GM18907 (cell line): ENCODE measurements around the gene IL1RL2.

Experiments
- ATAC-seq: cut with Tn5 transposase; IDR thresholded peaks from one replicate; pipeline ENCODE4 v1.9.1; 2021; ENCODE audit warnings: mild to moderate bottlenecking, moderate library complexity; ENCODE audit not compliant: unreplicated experiment

Gene IL1RL2

DNA sequence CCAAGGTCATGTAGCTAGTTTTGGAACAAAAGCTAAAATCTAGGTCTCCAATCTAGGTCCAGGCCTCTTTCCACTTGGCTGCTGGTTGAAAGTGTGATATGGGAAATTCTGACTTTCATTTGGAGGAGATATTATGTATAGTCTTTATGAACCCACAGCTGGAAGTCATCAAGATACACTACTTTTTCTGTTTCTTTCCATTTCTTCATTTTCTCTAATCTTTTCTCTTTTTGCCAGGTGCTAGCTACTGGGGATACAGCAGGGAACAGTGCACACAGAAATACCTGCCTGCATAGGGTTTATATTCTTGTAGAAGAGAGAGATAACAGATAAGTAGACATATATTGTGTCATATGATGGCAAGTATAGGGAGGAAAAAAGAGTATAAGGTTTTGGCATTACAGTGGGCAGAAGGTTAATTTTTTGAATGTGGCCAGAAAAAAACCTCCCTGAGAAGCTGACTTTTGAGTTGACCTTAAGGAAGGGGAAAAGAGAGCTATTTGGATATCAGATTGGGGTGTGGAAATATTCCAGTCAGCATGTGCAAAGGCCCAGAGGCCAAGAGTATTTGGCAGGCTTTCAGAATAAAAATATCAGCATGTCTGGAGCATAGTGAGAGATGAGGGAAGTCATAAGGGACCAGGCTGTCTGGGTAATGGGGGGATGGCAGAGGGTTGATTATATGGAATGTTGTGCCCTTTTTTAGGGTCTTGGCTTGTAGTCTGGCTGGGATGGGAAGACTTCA is 28.6 kb upstream of the IL1RL2 start:
- ATAC-seq: no peak

DNA sequence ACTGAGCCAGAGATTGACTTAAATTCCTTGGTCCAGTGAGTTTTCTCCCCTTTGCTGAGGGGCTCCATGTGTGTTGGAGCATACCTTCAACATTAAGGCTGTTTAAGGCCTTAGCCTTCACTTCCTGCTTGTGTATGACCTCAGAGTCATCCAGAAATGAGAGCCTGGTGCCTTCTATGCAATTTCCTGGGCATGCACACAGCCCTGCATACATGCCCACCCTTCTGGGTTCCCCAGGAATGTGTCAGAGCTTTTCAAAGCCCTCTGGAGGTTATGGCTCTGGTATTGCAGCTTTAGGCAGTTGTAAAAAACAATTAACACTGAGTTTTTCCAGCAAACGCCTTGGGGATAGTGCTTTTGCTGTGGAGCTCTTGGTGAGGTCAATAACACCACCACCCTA is 27.5 kb upstream of the IL1RL2 start:
- no peak for ATAC-seq

DNA sequence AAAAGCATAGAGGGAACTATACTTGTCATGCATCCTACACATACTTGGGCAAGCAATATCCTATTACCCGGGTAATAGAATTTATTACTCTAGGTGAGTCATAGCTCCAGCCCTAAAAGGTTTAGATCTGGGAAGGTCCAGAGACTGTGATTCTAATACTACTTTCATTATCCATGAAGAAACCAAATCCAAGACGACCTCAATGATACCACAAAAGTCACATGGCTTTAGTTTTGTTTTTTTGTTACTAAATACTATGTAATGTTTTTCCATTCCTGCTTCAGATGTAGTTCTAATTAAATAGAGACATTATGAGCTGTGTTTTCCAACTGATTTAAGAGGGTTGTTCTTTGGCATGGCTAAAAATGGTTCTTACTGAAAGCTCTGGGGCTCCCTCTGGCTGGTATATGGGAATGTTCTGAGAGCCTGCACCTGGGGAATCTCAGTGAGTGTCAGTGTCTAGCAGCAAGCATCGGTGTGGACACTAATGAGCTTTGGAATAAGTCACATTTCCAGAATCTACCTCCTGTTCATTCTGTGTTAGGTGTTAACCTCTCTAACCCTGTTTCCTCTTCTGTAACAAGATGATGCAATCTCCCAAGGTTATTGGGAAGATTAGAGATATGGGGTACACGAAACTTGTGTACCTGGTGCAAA is 20.5 kb upstream of the IL1RL2 start:
- ATAC-seq: no peak

DNA sequence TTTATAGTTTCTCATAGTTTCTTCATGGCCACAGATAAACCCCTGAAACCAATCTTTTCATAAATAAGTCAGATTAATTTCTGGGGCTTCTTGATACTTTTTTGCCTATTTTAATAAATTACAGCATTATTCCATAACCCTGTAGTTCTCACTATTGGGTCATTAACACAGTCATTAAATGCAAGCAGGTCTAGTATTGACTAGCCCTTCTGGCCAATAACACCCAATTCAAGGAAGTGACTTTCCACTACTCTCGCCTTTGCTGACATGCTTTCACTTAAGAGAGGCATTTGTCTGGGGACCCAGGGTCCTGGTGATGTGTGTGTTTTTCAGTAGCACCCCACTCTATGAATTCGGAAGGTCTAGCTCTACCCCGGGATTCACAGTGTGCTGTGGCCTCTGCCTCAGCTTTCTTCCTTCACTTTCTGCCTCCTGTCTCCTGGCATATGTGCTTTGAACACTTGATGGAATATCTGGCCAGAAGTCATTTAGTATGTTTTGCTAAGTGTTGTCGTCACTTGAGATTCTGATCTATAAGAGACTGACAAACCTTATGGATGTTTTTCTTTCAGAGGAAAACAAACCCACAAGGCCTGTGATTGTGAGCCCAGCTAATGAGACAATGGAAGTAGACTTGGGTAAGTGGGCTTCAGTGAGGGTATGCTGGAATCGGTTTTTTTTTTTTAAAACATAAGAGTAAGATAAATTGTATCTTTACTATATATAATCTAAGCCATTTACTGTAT is 18.6 kb upstream of the IL1RL2 start:
- no peak for ATAC-seq

DNA sequence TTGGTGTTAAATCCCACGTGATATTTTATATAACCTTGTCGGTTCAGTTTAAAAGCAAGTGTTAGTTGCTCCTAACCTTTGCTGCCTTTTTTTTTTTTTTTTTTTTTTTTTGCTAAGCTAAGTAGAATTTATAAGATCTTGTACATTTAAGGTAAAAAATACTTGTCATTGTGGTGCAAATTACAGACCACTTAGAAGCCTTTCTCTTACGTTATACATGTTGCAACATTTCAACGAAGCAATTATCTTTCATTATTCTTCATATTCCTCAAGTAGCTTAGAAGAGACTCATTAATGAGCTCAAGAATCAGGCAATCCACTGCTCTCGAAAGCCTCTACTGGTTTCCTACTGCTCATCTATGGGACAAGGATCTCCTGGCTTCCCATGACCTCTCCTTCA is 14.9 kb upstream of the IL1RL2 start:
- no peak for ATAC-seq

DNA sequence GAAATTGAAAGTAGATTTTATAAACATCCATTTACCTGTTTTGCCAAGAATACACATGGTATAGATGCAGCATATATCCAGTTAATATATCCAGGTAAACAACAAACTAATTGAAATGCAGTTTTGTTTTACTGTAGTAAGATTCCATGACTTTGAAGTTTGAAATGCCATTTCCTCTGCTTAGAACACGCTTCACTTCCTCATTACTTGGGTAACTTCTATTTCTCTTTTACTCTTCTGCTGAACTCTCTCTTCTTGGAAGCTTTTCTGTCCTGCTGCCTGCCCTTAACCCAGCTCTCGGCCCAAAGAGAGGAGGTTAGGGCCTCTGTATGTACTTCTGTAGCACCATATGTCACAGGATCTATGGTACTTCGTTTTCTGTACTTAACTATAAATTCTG is 14.1 kb upstream of the IL1RL2 start:
- no peak for ATAC-seq

DNA sequence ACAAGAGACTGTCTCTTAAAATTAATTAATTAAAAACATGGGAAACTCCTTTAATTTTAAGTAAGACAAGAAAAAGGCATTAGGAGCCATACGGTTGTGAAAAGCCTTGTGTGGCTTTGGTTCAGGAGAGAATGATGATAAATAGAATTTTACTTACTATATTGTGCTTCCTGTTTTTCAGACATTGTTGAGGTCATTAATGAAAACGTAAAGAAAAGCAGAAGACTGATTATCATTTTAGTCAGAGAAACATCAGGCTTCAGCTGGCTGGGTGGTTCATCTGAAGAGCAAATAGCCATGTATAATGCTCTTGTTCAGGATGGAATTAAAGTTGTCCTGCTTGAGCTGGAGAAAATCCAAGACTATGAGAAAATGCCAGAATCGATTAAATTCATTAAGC is 10.7 kb upstream of the IL1RL2 start:
- no peak for ATAC-seq

DNA sequence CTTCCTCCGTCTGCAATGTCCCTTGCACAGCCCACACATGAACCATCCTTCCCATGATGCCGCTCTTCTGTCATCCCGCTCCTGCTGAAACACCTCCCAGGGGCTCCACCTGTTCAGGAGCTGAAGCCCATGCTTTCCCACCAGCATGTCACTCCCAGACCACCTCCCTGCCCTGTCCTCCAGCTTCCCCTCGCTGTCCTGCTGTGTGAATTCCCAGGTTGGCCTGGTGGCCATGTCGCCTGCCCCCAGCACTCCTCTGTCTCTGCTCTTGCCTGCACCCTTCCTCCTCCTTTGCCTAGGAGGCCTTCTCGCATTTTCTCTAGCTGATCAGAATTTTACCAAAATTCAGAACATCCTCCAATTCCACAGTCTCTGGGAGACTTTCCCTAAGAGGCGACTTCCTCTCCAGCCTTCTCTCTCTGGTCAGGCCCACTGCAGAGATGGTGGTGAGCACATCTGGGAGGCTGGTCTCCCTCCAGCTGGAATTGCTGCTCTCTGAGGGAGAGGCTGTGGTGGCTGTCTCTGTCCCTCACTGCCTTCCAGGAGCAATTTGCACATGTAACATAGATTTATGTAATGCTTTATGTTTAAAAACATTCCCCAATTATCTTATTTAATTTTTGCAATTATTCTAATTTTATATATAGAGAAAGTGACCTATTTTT is 8.9 kb upstream of the IL1RL2 start:
- ATAC-seq: no peak

DNA sequence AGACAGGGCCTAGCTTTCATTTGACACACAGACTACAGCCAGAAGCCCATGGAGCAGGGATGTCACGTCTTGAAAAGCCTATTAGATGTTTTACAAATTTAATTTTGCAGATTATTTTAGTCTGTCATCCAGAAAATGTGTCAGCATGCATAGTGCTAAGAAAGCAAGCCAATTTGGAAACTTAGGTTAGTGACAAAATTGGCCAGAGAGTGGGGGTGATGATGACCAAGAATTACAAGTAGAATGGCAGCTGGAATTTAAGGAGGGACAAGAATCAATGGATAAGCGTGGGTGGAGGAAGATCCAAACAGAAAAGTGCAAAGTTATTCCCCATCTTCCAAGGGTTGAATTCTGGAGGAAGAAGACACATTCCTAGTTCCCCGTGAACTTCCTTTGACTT is 7.8 kb upstream of the IL1RL2 start:
- ATAC-seq: no peak

DNA sequence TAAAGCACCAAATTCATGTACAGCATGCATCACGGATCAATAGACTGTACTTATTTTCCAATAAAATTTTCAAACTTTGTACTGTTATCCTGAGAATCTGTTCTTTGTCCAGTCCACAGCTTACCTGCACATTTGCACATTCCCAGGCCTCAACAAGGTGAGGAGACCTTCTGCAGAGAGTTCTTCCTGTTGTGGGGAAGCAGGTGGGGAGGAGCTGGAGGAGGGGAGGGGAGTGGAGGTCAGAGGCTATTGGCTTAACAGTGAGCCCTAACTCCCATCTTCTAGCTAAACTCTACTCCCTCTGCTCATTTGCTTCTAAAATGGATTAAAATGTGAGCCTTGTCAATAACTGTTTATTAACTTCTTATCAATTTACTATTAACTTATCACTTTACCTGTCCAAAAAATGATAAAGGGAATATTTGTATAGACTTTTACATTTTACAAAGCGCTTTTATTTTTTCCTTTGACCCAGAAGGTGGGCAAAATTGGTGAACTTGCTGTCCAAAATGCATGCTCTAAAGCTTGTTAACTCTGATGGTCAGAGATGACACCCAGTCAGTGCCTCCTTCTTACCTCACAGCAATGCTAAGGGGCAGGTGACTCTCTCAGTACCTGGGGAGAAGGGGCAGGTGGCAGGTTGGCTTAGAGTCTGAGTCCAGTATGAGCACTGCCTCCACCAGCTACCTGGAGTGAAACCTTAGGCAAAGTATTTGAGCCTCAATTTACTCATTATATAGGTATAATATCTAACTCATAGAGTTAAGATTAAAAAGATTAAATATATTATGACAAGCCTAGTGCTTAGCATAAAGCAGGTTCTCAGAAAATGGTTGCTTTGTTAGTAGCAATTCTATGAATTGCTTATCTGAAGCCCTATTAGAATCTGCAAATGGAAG is 6.8 kb upstream of the IL1RL2 start:
- no peak for ATAC-seq

DNA sequence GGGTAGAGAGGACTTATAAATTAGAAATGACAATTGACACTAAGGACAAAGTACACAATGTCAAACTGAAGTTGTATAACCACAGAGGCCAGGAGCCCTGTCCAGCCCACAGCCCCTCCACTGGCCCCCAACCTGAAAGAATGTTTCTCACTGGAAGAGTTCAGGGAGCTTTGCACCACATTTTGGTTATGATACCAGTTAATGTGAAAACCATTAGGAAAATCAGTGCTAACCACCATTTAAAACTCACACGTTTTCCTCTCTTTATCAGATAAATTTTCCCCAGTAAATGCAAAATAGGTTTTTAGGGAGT is 6.2 kb upstream of the IL1RL2 start:
- ATAC-seq: no peak

DNA sequence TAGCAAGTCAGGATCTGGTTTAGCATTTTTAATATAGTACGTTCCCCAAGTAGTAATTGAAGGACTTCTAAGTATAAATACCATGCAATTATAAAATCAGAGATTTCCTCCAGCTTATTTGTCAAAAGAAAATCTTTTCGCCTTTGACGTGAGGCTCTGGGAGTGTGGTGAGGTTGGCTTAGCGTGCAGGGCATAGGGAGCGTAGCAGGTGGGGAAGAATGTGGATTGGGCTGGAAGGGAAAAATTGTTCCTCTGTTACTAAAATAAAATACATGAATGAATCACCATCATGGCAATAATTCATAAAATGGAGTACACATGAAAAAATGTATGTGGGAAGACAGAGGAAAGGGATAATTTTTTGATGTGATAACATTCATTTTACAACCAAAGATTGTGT is 5.4 kb upstream of the IL1RL2 start:
- ATAC-seq: no peak

DNA sequence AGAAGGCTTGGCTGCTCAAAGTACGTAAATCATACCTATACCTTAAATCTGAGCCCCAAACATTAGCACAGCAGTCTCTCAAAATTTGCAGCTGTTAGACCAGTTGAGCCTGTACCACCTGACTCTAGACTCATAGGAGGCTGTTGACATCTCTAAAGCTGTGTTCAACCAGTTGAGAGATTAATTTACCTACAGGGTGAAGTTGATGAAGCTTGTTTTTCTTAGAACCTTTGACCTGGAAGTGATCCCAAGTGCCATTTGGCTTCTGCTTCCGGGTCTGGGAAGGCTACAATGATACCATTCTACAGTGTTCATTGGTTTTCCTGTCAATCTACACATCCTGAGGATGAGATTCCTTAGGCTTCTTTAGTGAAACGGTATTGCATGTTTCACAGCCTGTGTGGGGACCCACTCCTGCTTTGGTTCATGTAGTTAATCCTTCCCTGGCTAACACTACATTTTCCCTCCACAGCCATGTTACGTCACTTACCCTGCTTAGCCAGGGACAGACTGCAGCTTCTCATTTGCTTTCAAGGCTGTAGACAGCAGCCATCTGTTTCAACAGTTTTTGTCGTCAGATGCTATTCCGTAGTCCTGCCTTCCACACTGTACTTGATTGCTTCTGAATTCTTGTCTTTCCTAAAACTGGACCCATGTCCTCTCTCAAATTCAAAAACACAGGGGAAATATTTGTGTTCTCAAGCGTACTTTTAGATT is 4.7 kb upstream of the IL1RL2 start:
- ATAC-seq: no peak

DNA sequence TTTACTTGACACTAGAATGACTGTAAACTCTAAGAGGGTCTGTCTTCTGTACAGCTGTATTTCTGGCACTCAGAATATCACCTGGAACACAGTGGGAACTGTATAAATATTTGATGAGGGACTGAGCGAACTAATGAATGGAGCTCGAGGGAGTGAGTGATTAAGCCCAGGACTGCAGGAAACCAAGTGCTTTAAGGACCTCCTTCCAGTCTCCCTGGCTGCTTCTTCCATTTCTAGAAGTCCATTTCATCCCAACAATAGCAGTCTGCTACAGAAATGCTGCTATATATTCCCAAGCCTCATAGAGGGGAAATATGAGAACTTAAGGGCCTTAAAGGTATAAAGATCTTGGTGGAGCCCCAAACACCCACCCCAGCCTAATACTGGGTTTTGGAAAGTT is 2.8 kb upstream of the IL1RL2 start:
- ATAC-seq: no peak

DNA sequence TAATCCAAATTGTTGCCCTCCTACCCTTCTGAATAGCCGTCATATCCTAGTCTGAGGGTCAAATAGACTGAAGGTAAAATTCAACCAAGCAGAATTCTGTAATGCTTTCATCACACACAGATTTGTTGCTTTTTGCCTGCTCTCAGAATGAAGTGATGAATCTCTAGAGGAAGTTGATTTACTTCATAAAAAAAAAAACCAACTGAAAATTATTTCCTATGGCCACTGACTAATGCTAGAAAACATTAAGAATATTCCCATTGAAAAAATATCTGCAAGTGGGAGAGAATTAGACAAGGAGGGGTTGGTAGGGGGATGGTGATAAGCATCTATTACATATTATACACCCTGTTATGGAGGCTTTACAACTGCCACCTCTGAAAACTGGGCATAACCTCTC is 2.3 kb upstream of the IL1RL2 start:
- ATAC-seq: no peak

DNA sequence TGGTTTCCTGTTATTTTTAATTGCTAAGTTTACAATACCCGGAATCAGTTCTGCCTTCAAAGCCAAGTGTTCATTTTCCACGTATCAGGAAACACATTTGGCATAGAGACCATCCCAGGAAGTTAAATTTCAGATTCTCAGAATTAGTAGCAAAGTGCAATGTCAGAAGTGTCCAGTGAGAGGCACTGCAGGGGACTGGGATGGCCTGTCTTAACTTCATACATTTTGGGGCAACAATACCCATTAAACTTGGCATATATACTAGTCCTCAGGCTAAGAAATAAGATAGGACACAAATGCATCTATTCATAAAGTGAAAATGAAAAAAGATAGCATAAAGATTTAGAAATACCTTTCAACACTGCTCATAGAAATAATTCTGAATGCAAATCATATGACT is 1.5 kb upstream of the IL1RL2 start:
- ATAC-seq: no peak

DNA sequence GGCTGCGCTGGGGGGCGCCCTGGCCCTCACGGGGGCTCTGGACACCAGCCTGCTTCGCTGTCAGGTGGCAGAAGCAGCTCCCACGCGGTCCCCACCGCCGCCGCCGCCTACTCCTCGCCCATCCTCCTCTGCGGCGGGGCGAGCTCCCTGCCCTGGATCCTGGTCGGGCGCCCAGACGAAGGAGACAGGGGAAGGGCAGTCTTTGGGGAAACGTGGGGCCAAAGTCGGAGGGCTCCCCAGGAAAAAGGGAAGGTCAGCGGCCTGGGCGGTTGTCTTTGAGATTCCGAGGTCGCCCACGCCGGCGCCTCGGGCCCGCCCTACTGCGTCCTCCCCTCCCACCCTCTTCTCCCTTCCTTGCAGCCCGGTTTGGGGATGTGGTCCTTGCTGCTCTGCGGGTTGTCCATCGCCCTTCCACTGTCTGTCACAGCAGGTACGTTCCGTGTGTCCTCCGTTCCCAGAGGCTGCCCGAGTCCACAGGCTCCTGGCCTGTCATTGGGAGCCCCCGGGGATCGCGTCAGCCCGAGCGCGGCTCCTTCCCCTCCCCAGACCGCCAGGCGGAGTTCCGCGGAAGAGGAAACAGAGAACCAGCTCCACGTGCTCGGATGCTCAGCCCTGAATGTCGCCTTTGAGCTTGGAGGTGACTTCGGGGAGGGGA is 800 bp downstream of the IL1RL2 start:
- ATAC-seq: no peak

DNA sequence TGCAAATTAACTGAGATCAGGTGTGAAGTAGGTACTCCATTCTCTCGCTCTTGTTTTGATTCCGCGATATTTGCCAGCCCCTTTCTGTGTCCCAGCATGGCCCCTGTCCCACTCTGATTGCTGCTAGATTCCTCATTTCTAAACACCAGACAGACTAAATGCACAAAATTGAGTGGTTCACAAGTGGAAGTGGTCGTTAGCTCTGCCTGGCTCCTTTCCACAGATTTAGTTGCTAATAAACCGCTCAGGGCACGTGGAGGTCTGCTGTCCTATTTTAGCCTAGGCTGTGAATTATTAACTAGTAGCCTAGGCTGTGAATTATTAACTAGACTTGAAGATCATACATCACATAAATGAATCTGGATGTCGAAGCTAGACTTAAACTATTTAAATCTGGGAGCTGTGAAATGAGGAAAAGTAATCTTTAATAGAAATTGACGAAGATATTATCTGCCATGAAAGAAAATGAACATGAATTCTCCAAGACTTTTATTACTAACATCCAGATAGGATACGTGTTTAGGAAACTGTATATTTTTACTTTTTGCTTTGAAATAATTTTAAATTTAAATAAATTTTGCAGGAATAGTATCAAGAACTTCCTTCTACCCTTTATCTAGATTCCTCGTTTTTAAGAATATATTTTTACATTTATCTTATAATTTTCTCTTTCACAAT is 3.7 kb downstream of the IL1RL2 start:
- no peak for ATAC-seq

DNA sequence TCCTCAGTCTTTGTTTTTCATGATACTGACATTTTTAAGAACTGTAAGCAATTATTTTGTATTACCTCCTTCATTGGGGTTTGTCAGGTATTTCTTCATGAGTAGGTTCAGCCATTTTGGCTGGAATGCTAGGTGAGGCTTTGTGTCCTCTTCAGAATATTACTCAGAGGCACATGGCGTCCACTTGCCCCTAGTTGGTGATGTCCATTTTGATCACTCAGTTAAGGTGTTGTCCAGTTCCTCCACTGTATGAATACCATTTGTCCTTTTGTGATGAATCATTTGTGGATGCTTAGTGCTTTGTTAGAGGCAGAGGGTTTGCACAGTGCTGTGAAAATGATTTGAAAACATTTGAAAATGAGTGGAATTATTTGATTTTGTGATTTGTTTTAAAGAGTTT is 4.7 kb downstream of the IL1RL2 start:
- ATAC-seq: no peak
